HG03520 (cell line): ENCODE results near the gene MBD2.

Experiments
- ATAC-seq: cut with Tn5 transposase; IDR thresholded peaks from one replicate; pipeline ENCODE4 v1.9.1; 2021; ENCODE audit warnings: mild to moderate bottlenecking, moderate library complexity; ENCODE audit not compliant: unreplicated experiment

Gene MBD2

GRCh38 chr18:54203914-54204313, 20.6 kb downstream of the MBD2 start:
- ATAC-seq: no peak

GRCh38 chr18:54202851-54203250, 21.6 kb downstream of the MBD2 start:
- ATAC-seq: no peak

GRCh38 chr18:54197747-54198411, 26.6 kb downstream of the MBD2 start:
- ATAC-seq: no peak

GRCh38 chr18:54193786-54194185, 30.7 kb downstream of the MBD2 start:
- ATAC-seq: no peak

- no peak for ATAC-seq
Observed at GRCh38 chr18:54192900-54193299, 31.6 kb downstream of the MBD2 start.

- ATAC-seq: no peak
Observed at GRCh38 chr18:54192415-54192814, 32.1 kb downstream of the MBD2 start.

- ATAC-seq: no peak
Observed at GRCh38 chr18:54191352-54191751, 33.1 kb downstream of the MBD2 start.

GRCh38 chr18:54187372-54187771, 37.1 kb downstream of the MBD2 start:
- ATAC-seq: no peak

GRCh38 chr18:54184836-54185235, 39.6 kb downstream of the MBD2 start:
- ATAC-seq: no peak

- no peak for ATAC-seq
Observed at GRCh38 chr18:54183390-54183789, 41.1 kb downstream of the MBD2 start.

- ATAC-seq: peak; percentile 59
Observed at GRCh38 chr18:54181856-54182602, 42.4 kb downstream of the MBD2 start.

- ATAC-seq: peak; percentile 69
Observed at GRCh38 chr18:54173980-54174630, 50.4 kb downstream of the MBD2 start.

- ATAC-seq: no peak
Observed at GRCh38 chr18:54173250-54173649, 51.2 kb downstream of the MBD2 start.

GRCh38 chr18:54169431-54170403, 54.8 kb downstream of the MBD2 start:
- no peak for ATAC-seq

GRCh38 chr18:54165450-54165849, 59.0 kb downstream of the MBD2 start:
- no peak for ATAC-seq

GRCh38 chr18:54163453-54163852, 61.0 kb downstream of the MBD2 start:
- ATAC-seq: no peak

- no peak for ATAC-seq
Observed at GRCh38 chr18:54162431-54162830, 62.0 kb downstream of the MBD2 start.

GRCh38 chr18:54161267-54161666, 63.2 kb downstream of the MBD2 start:
- ATAC-seq: no peak

- no peak for ATAC-seq
Observed at GRCh38 chr18:54159906-54160305, 64.6 kb downstream of the MBD2 start.

- no peak for ATAC-seq
Observed at GRCh38 chr18:54157646-54158385, 66.7 kb downstream of the MBD2 start.
